ENCODE data around the gene SREBF1. TPM values are rescaled to one million over a fixed set of nuclear protein-coding genes. Genes with fewer than 3 reads are reported as not detected.

SREBF1 gene
- polyA plus RNA-seq, 1 donor: 37.7 TPM

DNA sequence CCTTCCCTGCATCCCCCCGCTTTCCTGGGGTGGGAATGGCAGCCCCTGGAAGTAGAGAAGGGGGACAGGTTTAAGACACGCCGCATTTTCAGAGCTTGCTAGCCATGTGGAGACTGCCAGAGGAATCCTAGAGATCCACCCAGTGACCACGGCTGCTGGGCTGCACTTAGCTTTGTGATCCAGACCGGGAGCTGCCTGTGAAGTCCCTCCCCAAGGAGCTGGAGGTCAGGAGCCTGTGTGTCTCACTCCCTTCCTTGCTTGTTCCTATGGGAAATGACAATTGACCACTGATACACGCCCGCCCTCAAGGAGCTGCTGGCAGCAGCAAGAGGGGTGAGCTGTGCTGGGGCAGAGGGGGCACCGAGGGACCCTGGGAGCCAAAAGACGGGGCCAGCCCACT is 73.7 kb downstream of the SREBF1 start:
- no peak for DNase-seq

- DNase-seq: no peak
These were observed 74.1 kb downstream of the SREBF1 start for GRCh38 chr17:17762744-17763105.

Other genes with a start within 250 kb of the SREBF1 start
- gene PEMT, start 245.3 kb downstream of the SREBF1 start, polyA plus RNA-seq (ENCODE audit: insufficient read length): 28.1 TPM
- gene RAI1, start 155.5 kb downstream of the SREBF1 start, polyA plus RNA-seq (ENCODE audit: insufficient read length): 25.9 TPM
- gene TOM1L2, start 135.4 kb upstream of the SREBF1 start, polyA plus RNA-seq (ENCODE audit: insufficient read length): 47.2 TPM
- 26.9 TPM for gene DRC3, start 135.9 kb upstream of the SREBF1 start, polyA plus RNA-seq (ENCODE audit: insufficient read length)
- 29.5 TPM for gene ATPAF2, start 202.2 kb upstream of the SREBF1 start, polyA plus RNA-seq (ENCODE audit: insufficient read length)
- gene GID4, start 202.4 kb upstream of the SREBF1 start, polyA plus RNA-seq (ENCODE audit: insufficient read length): 14.0 TPM

Data from left kidney (tissue), 2 donors.